Transverse colon (tissue), 4 donors: ENCODE measurements around the gene FBXO31. TPM values are rescaled to one million over a fixed set of nuclear protein-coding genes. Genes with fewer than 3 reads are reported as not detected.

ENCODE experiments used
- DNase-seq: peaks from one replicate; pipeline ENCODE4 v3.0.0-alpha.2; 2019
- H3K27ac ChIP-seq, 4 donors: fragments of 200-600 bp; sonication (generic); 2 replicates each; pipeline ENCODE4 v1.5.1; 2016 to 2018; ENCODE audit warnings: inconsistent platforms in 4 of 4
- H3K27me3 ChIP-seq: fragments of 200-600 bp; sonication (generic); 2 replicates; pipeline ENCODE4 v1.5.1; 2017; ENCODE audit warnings: inconsistent platforms
- H3K36me3 ChIP-seq, 4 donors: fragments of 200-600 bp; sonication (generic); 2 replicates each; pipeline ENCODE4 v1.5.1; 2017 to 2019; ENCODE audit warnings: inconsistent platforms in 4 of 4
- H3K4me1 ChIP-seq, 4 donors: fragments of 200-600 bp; sonication (generic); 2 replicates each; pipeline ENCODE4 v1.5.1; 2017 to 2020; ENCODE audit warnings: inconsistent platforms in 4 of 4
- H3K4me3 ChIP-seq, 4 donors: fragments of 200-600 bp; sonication (generic); 1 replicate in 1 of 4; 2 replicates in 3 of 4; pipeline versions ENCODE4 v1.5.1 to v1.6.1; 2017 to 2019; ENCODE audit warnings: inconsistent platforms in 4 of 4
- H3K9me3 ChIP-seq, 2 donors: fragments of 200-600 bp; sonication (generic); 2 replicates each; pipeline ENCODE4 v1.5.1; 2017 to 2019; ENCODE audit warnings: inconsistent platforms in 2 of 2
- EP300 ChIP-seq: sonication (generic); formaldehyde crosslinking; IDR thresholded peaks from one replicate; pipeline ENCODE4 v1.6.1; 2017; ENCODE audit warnings: antibody characterized with exemption, low read depth
- POLR2A ChIP-seq: fragments of 450-650 bp; IDR thresholded peaks from one replicate; pipeline ENCODE4 v1.6.1; 2016; ENCODE audit warnings: antibody characterized with exemption, mild to moderate bottlenecking, moderate library complexity
- POLR2AphosphoS5 ChIP-seq, 3 donors: sonication (generic); formaldehyde crosslinking; IDR thresholded peaks; one replicate each; pipeline ENCODE4 v1.6.1; 2016; ENCODE audit warnings: antibody characterized with exemption in 3 of 3
- WGBS, 2 donors: methylation state at CpG; one replicate each; pipeline ENCODE4 v1.1.5; 2018; ENCODE audit warnings: low coverage in 1 of 2; 5-methylcytosine and 5-hydroxymethylcytosine counted together
- in situ Hi-C, 4 donors: fragments of 200-750 bp; cut with MboI; loops; one replicate each; pipeline versions ENCODE4 v1.15.0 to v1.15.1; 2017; ENCODE audit warnings: low sequenced_read_pairs in 3 of 4, low pct_ligation_motif_present in 1 of 4, low pct_unique_long_range_greater_than_20kb in 1 of 4
- intact Hi-C: fragments of 100-400 bp; cut with DNase I; formaldehyde crosslinking; loops from one replicate; pipeline ENCODE4 v1.15.1; 2023; ENCODE audit warnings: low total_unique reads
- total RNA-seq, 4 donors: library from RNA; depleted of rRNA; stranded (reverse); fragments of >200 nt; gene quantifications; one replicate each; pipeline ENCODE4 v1.1.0, GENCODE V29; 2016
- TF ChIP-seq, protein P1 (sequence below), 5 experiments: fragments of 200-600 bp in 3 of 5; fragments of 450-650 bp in 2 of 5; sonication (generic) in 3 of 5; IDR thresholded peaks; 1 replicate in 2 of 5; 2 replicates in 3 of 5; pipeline ENCODE4 v1.5.1; 2016 to 2017; ENCODE audit warnings: antibody characterized with exemption in 5 of 5, inconsistent platforms in 3 of 5, mild to moderate bottlenecking in 2 of 5, moderate library complexity in 1 of 5

The FBXO31 gene
- total RNA-seq, 4 donors from 2014 or later, result 83.6 to 403 (median 224) TPM

GRCh38 chr16:87321336-87322107 lies 62.1 kb downstream of the FBXO31 start:
- in situ Hi-C loops (loop anchor here in 3 of 4 donors (5.0 to 25.0 kb wide), 3 partner anchors 56 to 316 kb away; partner anchors contain the start of gene MAP1LC3B (in 1 of the 3)), intact Hi-C loops (loop anchor here (10.0 kb wide), 1 partner anchor 53 kb away; no protein-coding TSS in a partner anchor)
- H3K36me3 ChIP-seq, result no peaks in the 10 kb centered on the region
- H3K9me3 ChIP-seq, result no peaks in the 10 kb centered on the region
- H3K4me1 ChIP-seq, result peaks cover 8 to 16% (median 12%) of the 10 kb centered on the region in 4 donors
- WGBS, 2 donors, result 76 to 85% methylated on average over 17 to 20 of the region's 20 CpGs
- no peak overlapping the region for H3K4me3 ChIP-seq
- no peaks in the 10 kb centered on the region for H3K27me3 ChIP-seq
- H3K27ac ChIP-seq, result no peak overlapping the region
- no peak for DNase-seq
- TF ChIP-seq EP300, result no peak
- TF ChIP-seq, protein P1, sequence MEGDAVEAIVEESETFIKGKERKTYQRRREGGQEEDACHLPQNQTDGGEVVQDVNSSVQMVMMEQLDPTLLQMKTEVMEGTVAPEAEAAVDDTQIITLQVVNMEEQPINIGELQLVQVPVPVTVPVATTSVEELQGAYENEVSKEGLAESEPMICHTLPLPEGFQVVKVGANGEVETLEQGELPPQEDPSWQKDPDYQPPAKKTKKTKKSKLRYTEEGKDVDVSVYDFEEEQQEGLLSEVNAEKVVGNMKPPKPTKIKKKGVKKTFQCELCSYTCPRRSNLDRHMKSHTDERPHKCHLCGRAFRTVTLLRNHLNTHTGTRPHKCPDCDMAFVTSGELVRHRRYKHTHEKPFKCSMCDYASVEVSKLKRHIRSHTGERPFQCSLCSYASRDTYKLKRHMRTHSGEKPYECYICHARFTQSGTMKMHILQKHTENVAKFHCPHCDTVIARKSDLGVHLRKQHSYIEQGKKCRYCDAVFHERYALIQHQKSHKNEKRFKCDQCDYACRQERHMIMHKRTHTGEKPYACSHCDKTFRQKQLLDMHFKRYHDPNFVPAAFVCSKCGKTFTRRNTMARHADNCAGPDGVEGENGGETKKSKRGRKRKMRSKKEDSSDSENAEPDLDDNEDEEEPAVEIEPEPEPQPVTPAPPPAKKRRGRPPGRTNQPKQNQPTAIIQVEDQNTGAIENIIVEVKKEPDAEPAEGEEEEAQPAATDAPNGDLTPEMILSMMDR (IDR thresholded peaks at IDR 0.05), result no peak
- no peak for TF ChIP-seq POLR2A
- TF ChIP-seq POLR2AphosphoS5 (IDR thresholded peaks at IDR 0.05), result no peak

- peaks cover 8 to 16% (median 12%) of the 10 kb centered on the region in 4 donors for H3K4me1 ChIP-seq
- no peak overlapping the region for H3K27ac ChIP-seq
- H3K4me3 ChIP-seq, result no peak overlapping the region
- intact Hi-C loops, result loop anchor here (10.0 kb wide), 1 partner anchor 54 kb away; no protein-coding TSS in a partner anchor
- no peaks in the 10 kb centered on the region for H3K9me3 ChIP-seq
- TF ChIP-seq POLR2A, result no peak
- no peak for TF ChIP-seq EP300
- TF ChIP-seq, protein P1 (IDR thresholded peaks at IDR 0.05), result no peak
- no peak for TF ChIP-seq POLR2AphosphoS5 (IDR thresholded peaks at IDR 0.05)
- in situ Hi-C loops, result loop anchor here in 3 of 4 donors (5.0 to 25.0 kb wide), 3 partner anchors 57 to 317 kb away; partner anchors contain the start of gene MAP1LC3B (in 1 of the 3)
- no peak for DNase-seq
- no peaks in the 10 kb centered on the region for H3K36me3 ChIP-seq
- H3K27me3 ChIP-seq, result no peaks in the 10 kb centered on the region
- 93 to 94% methylated on average over 3 to 12 of the region's 12 CpGs for WGBS, 2 donors
Measured at GRCh38 chr16:87320510-87321227, 62.9 kb downstream of the FBXO31 start.

DNA sequence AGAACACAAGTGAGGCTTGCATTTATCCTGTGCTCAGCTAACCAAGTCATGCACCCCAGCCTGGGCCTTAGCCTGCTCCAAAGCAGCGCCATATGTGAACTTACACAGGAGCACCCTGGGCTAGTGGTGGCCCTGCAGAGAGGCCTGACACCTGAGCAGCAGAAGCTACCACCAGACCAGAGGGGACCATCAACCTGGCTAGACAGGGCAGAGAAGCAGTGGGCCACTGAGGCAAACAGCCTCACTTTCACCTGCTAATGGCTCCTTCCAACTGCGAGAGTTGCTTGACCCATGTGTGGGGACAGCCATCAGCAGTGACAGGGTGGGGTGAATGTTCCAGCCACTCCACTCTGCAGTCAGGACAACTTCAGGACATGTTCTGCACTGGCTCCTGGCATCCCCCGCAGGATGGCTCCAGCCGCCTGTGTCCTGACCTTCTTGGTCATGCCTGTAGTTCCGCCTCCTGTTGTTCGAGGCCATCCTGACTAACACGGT lies 63.5 kb downstream of the FBXO31 start:
- Histone ChIP-seq H3K36me3 (no peaks in the 10 kb centered on the region), H3K9me3 (no peaks in the 10 kb centered on the region), H3K27me3 (no peaks in the 10 kb centered on the region), H3K4me3 (no peak overlapping the region), H3K27ac (no peak overlapping the region), H3K4me1 (peaks cover 8 to 14% (median 12%) of the 10 kb centered on the region in 4 donors)
- no peak for DNase-seq
- intact Hi-C loops, result loop anchor here (5.0 to 10.0 kb wide), 2 partner anchors 55 to 72 kb away; partner anchors contain the start of gene MAP1LC3B
- in situ Hi-C loops, result loop anchor here in 3 of 4 donors (5.0 to 25.0 kb wide), 3 partner anchors 57 to 317 kb away; partner anchors contain the start of gene MAP1LC3B (in 1 of the 3)
- TF ChIP-seq POLR2AphosphoS5 (IDR thresholded peaks at IDR 0.05) (no peak), POLR2A (no peak), EP300 (no peak)
- TF ChIP-seq, protein P1 (IDR thresholded peaks at IDR 0.05), result no peak
- 92% methylated on average over 7 of the region's 7 CpGs; no CpG with 5 or more reads in 1 of the 2 donors for WGBS, 2 donors

DNA sequence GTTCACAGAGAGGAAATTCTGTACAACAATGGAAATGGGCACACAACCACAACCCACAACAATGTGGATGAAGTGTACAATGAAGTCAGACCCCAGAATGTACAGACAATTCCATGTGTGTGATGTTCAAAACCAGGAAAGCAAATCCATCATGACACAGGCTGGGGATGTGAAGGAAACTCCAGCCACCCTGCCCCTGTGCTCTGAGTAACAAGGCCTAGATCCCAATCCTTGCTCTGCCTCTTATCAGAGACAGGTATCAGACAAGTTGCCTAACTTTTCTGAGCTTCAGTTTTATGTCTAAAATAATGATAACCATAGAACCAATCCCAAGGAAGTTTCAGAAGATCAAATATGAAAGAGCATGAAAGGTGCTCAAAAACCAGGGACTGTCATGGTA lies 64.6 kb downstream of the FBXO31 start:
- Histone ChIP-seq H3K27me3 (no peaks in the 10 kb centered on the region), H3K4me1 (peaks cover 7 to 11% (median 9%) of the 10 kb centered on the region in 4 donors), H3K36me3 (no peaks in the 10 kb centered on the region), H3K27ac (no peak overlapping the region), H3K9me3 (no peaks in the 10 kb centered on the region), H3K4me3 (no peak overlapping the region)
- intact Hi-C loops, result loop anchor here (5.0 kb wide), 1 partner anchor 73 kb away; the partner anchor contains the start of gene MAP1LC3B
- DNase-seq, result no peak
- no peak for TF ChIP-seq POLR2A
- in situ Hi-C loops, result loop anchor here in 1 of 4 donors (25.0 kb wide), 1 partner anchor 318 kb away; no protein-coding TSS in a partner anchor
